OCI-LY7 (cell line): ENCODE measurements around the gene CXCL14.

Source experiments
- CTCF ChIP-seq: fragments of 200-600 bp; sonication (generic); conservative IDR thresholded peaks from 2 replicates; pipeline ENCODE4 v1.5.1; 2014; ENCODE audit warnings: mild to moderate bottlenecking, antibody characterized with exemption, low read length, moderate library complexity, mixed read lengths
- EZH2phosphoT487 ChIP-seq: fragments of 200-600 bp; sonication (generic); IDR thresholded peaks from 2 replicates; pipeline ENCODE4 v1.6.1; 2018; ENCODE audit warnings: low read depth, borderline replicate concordance, mild to moderate bottlenecking, mixed run types, antibody characterized with exemption, low read length, moderate library complexity, mixed read lengths

DNA sequence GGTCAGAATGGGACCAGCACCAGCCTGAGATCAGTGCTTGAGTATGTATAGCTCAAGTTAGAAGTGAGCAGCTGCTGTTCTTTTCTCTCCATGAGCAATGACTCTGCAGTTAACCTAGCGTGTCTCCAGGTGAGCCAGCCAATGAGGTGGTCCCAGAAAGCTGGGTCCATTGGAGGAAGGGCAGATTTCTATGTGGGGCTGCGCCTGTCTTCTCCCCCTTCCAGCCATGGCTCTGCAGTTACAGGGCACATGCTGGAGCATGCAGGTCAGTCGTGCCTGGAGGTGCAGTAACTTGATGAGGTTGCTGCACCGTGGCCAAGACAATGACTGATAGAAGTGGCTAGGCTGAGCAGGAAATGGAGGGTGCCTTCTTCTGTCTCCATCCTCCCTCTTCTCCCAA is 29.6 kb upstream of the CXCL14 start:
- TF ChIP-seq CTCF, result no peak
- no peak for TF ChIP-seq EZH2phosphoT487
